Glomerular visceral epithelial cell (primary cell): ENCODE data around the gene TAF11L12.
"Not testable (repeated sequence)": the region's sequence is repeated elsewhere in the genome, so short reads cannot be mapped to it uniquely, and the experiment has no call there.

ENCODE experiments used
- DNase-seq: peaks from one replicate; pipeline ENCODE4 v3.0.0-alpha.2; 2016; ENCODE audit errors: extremely low spot score

The TAF11L12 gene

GRCh38 chr5:17610092-17610491 lies at the start of gene TAF11L12:
TSS of gene TAF11L12 (plus strand) at chr5:17610392.
- not testable (repeated sequence) for DNase-seq

GRCh38 chr5:17585658-17586057 lies 24.5 kb upstream of the TAF11L12 start, which contains the start of gene TAF11L7:
TSS of gene TAF11L7 (minus strand) at chr5:17585758.
- DNase-seq = not testable (repeated sequence)

- not testable (repeated sequence) for DNase-seq
Observed at GRCh38 chr5:17590860-17591259, 19.3 kb upstream of the TAF11L12 start, which contains the start of gene TAF11L8. TSS of gene TAF11L8 (minus strand) at chr5:17590960.

GRCh38 chr5:17594255-17594654 lies 15.9 kb upstream of the TAF11L12 start, which contains the start of gene TAF11L9:
TSS of gene TAF11L9 (minus strand) at chr5:17594394.
- not testable (repeated sequence) for DNase-seq

- DNase-seq = not testable (repeated sequence)
Observed at GRCh38 chr5:17597728-17598127, 12.5 kb upstream of the TAF11L12 start, which contains the start of gene TAF11L10. TSS of gene TAF11L10 (minus strand) at chr5:17597828.

- not testable (repeated sequence) for DNase-seq
Observed at GRCh38 chr5:17603880-17604279, 6.3 kb upstream of the TAF11L12 start, which contains the start of gene TAF11L11. TSS of gene TAF11L11 (plus strand) at chr5:17604183.

- no peak for DNase-seq
Observed at GRCh38 chr5:17604951-17605350, 5.2 kb upstream of the TAF11L12 start.

- not testable (repeated sequence) for DNase-seq
Observed at GRCh38 chr5:17607461-17607860, 2.7 kb upstream of the TAF11L12 start.

- DNase-seq = no peak
Observed at GRCh38 chr5:17614872-17615605, 4.8 kb downstream of the TAF11L12 start.

- DNase-seq = no peak
Observed at GRCh38 chr5:17619354-17619753, 9.2 kb downstream of the TAF11L12 start.

GRCh38 chr5:17620627-17621026 lies 10.4 kb downstream of the TAF11L12 start:
- DNase-seq = no peak

GRCh38 chr5:17625686-17626085 lies 15.5 kb downstream of the TAF11L12 start:
- DNase-seq = no peak

- not testable (repeated sequence) for DNase-seq
Observed at GRCh38 chr5:17631788-17632187, 21.6 kb downstream of the TAF11L12 start, which contains the start of gene TAF11L13. TSS of gene TAF11L13 (plus strand) at chr5:17632088.

- no peak for DNase-seq
Observed at GRCh38 chr5:17634160-17634559, 24.0 kb downstream of the TAF11L12 start, which contains the start of gene TAF11L14. TSS of gene TAF11L14 (plus strand) at chr5:17634460.

GRCh38 chr5:17649232-17649631 lies 39.0 kb downstream of the TAF11L12 start:
- DNase-seq = not testable (repeated sequence)

GRCh38 chr5:17655201-17655759 lies 45.1 kb downstream of the TAF11L12 start:
- not testable (repeated sequence) for DNase-seq

GRCh38 chr5:17655921-17656320 lies 45.7 kb downstream of the TAF11L12 start:
- DNase-seq = no peak
